Neuronal stem cell (in vitro differentiated cells): ENCODE results near the gene GABRQ.
"Not testable (repeated sequence)": the region's sequence is repeated elsewhere in the genome, so short reads cannot be mapped to it uniquely, and the experiment has no call there.

Experiments used
- DNase-seq: peaks from one replicate; pipeline ENCODE4 v3.0.0-alpha.2; 2013; ENCODE audit warnings: low spot score
- H2AFZ ChIP-seq: one replicate; pipeline ENCODE4 v1.6.1; 2013; ENCODE audit warnings: mild to moderate bottlenecking, low read length, inconsistent platforms
- H2AK5ac ChIP-seq: 2 replicates; pipeline ENCODE4 v1.6.1; 2013; ENCODE audit warnings: low read depth, mild to moderate bottlenecking, inconsistent platforms, low read length, moderate library complexity, mixed read lengths
- H2BK120ac ChIP-seq: 2 replicates; pipeline ENCODE4 v1.6.1; 2013; ENCODE audit warnings: low read depth, mild to moderate bottlenecking, inconsistent platforms, low read length, moderate library complexity, mixed read lengths
- H2BK12ac ChIP-seq: one replicate; pipeline ENCODE4 v1.6.1; 2013; ENCODE audit warnings: low read length, inconsistent platforms
- H2BK15ac ChIP-seq: 2 replicates; pipeline ENCODE4 v1.6.1; 2013; ENCODE audit warnings: mild to moderate bottlenecking, low read length, inconsistent platforms, mixed read lengths
- H2BK5ac ChIP-seq: one replicate; pipeline ENCODE4 v1.6.1; 2013; ENCODE audit warnings: inconsistent platforms, mild to moderate bottlenecking, low read length, moderate library complexity
- H3K14ac ChIP-seq: one replicate; pipeline ENCODE4 v1.6.1; 2013; ENCODE audit warnings: low read length, inconsistent platforms
- H3K18ac ChIP-seq: 2 replicates; pipeline ENCODE4 v1.6.1; 2013; ENCODE audit warnings: low read length, inconsistent platforms
- H3K23ac ChIP-seq: 2 replicates; pipeline ENCODE4 v1.6.1; 2013; ENCODE audit warnings: low read depth, mild to moderate bottlenecking, mixed read lengths, low read length, inconsistent platforms; ENCODE audit not compliant: poor library complexity
- H3K27ac ChIP-seq: replicated peaks from 3 replicates; pipeline ENCODE4 v1.5.1; 2013; ENCODE audit warnings: low read length, inconsistent platforms
- H3K27me3 ChIP-seq, 3 experiments: 2 replicates each; pipeline ENCODE4 v1.6.1; 2013; ENCODE audit warnings: low read length in 3 of 3, mild to moderate bottlenecking in 2 of 3, inconsistent platforms in 1 of 3, low read depth in 1 of 3, mixed read lengths in 1 of 3, moderate library complexity in 1 of 3; ENCODE audit not compliant: control insufficient read depth in 3 of 3, insufficient read depth in 3 of 3
- H3K36me3 ChIP-seq, 2 donors: replicated peaks in 1 of 2; 2 replicates each; pipeline ENCODE4 v1.6.1; 2013; ENCODE audit warnings: low read length in 2 of 2; ENCODE audit not compliant: control insufficient read depth in 2 of 2, insufficient read depth in 2 of 2
- H3K4ac ChIP-seq: 2 replicates; pipeline ENCODE4 v1.6.1; 2013; ENCODE audit warnings: inconsistent platforms, mild to moderate bottlenecking, low read length, moderate library complexity
- H3K4me1 ChIP-seq, 2 donors: 1 replicate in 1 of 2; 2 replicates in 1 of 2; pipeline ENCODE4 v1.6.1; 2013; ENCODE audit warnings: low read length in 2 of 2, low read depth in 1 of 2; ENCODE audit not compliant: control insufficient read depth in 2 of 2, insufficient read depth in 1 of 2
- H3K4me2 ChIP-seq: one replicate; pipeline ENCODE4 v1.6.1; 2013; ENCODE audit warnings: mild to moderate bottlenecking, low read length, inconsistent platforms; ENCODE audit not compliant: insufficient read depth, poor library complexity, severe bottlenecking
- H3K4me3 ChIP-seq, 2 donors: 2 replicates each; pipeline ENCODE4 v1.5.1; 2013; ENCODE audit warnings: low read length in 2 of 2, mild to moderate bottlenecking in 2 of 2, inconsistent platforms in 1 of 2, moderate library complexity in 1 of 2
- H3K79me1 ChIP-seq: one replicate; pipeline ENCODE4 v1.6.1; 2013; ENCODE audit warnings: low read depth, mild to moderate bottlenecking, inconsistent platforms, low read length, moderate library complexity
- H3K9ac ChIP-seq: one replicate; pipeline ENCODE4 v1.6.1; 2013; ENCODE audit warnings: mild to moderate bottlenecking, low read depth, low read length, inconsistent platforms; ENCODE audit not compliant: poor library complexity
- H3K9me3 ChIP-seq, 2 donors: replicated peaks in 1 of 2; 2 replicates each; pipeline versions ENCODE3 to v1.6.1; 2013; ENCODE audit warnings: low read length in 2 of 2, mild to moderate bottlenecking in 2 of 2, inconsistent platforms in 1 of 2, low read depth in 1 of 2, mixed read lengths in 1 of 2, moderate library complexity in 1 of 2; ENCODE audit not compliant: control insufficient read depth in 2 of 2, insufficient read depth in 1 of 2
- H4K8ac ChIP-seq: one replicate; pipeline ENCODE4 v1.6.1; 2013; ENCODE audit warnings: low read depth, mild to moderate bottlenecking, inconsistent platforms, low read length, moderate library complexity
- H4K91ac ChIP-seq: one replicate; pipeline ENCODE4 v1.6.1; 2013; ENCODE audit warnings: low read length, low read depth, mild to moderate bottlenecking, inconsistent platforms; ENCODE audit not compliant: poor library complexity
- WGBS, 2 donors: extraction: QIAGEN DNeasy Blood & Tissue Kit; methylation state at CpG; one replicate each; pipeline ENCODE4 v1.1.7; 2013; ENCODE audit warnings: missing lambda C conversion rate in 2 of 2, mixed read lengths in 1 of 2; ENCODE audit not compliant: insufficient read length in 2 of 2, insufficient replicate concordance in 1 of 2; ENCODE audit errors: extremely low coverage in 2 of 2; 5-methylcytosine and 5-hydroxymethylcytosine counted together

Gene GABRQ

DNA sequence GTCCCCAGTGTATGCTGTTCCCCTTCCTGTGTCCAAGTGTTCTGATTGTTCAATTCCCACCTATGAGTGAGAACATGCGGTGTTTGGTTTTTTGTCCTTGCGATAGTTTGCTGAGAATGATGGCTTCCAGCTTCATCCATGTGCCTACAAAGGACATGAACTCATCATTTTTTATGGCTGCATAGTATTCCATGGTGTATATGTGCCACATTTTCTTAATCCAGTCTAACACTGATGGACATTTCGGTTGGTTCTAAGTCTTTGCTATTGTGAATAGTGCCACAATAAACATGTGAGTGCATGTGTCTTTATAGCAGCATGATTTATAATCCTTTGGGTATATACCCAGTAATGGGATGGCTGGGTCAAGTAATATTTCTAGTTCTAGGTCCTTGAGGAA is 37.0 kb downstream of the GABRQ start:
- not testable (repeated sequence) for H3K23ac ChIP-seq, H3K4me3 ChIP-seq, H3K27ac ChIP-seq, H3K14ac ChIP-seq, H2AFZ ChIP-seq, H3K4me2 ChIP-seq, H4K8ac ChIP-seq, H3K18ac ChIP-seq, H2BK120ac ChIP-seq, H3K4me1 ChIP-seq, H3K4ac ChIP-seq, H3K79me1 ChIP-seq, DNase-seq, H4K91ac ChIP-seq, H3K9ac ChIP-seq, H3K9me3 ChIP-seq, H2BK15ac ChIP-seq, H2AK5ac ChIP-seq, H2BK12ac ChIP-seq, H3K27me3 ChIP-seq, H3K36me3 ChIP-seq, H2BK5ac ChIP-seq
- no CpG with 5 or more reads among the region's 3 CpGs for WGBS, 2 donors

DNA sequence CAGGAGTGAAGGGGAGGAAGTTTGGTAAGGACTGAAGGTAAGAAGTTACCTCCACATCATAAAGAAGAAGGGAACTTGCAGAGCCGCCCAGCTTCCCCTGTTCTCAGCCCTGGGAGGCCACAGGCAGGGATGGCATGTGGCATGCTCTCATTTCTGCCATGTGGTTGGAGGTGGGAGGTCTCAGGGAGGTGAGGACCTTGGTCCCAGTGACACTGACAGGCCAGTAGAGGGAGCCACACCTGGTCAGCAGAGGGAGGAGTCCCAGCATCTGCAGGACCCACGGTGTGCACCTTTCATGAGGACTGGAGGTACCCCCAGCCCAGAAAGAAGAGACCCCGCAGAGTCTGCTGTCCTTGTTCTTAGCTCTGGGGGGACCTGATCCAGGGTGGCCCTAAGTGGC is 43.3 kb downstream of the GABRQ start:
- not testable (repeated sequence) for DNase-seq, H3K79me1 ChIP-seq, H3K9me3 ChIP-seq, H2BK12ac ChIP-seq, H2AFZ ChIP-seq, H4K8ac ChIP-seq, H4K91ac ChIP-seq, H3K18ac ChIP-seq, H3K9ac ChIP-seq, H3K4me1 ChIP-seq, H3K36me3 ChIP-seq, H3K4ac ChIP-seq, H2AK5ac ChIP-seq, H3K27ac ChIP-seq, H3K14ac ChIP-seq, H3K4me2 ChIP-seq, H3K23ac ChIP-seq, H3K4me3 ChIP-seq, H2BK5ac ChIP-seq, H2BK120ac ChIP-seq, H3K27me3 ChIP-seq, H2BK15ac ChIP-seq
- no CpG with 5 or more reads among the region's 3 CpGs for WGBS, 2 donors

DNA sequence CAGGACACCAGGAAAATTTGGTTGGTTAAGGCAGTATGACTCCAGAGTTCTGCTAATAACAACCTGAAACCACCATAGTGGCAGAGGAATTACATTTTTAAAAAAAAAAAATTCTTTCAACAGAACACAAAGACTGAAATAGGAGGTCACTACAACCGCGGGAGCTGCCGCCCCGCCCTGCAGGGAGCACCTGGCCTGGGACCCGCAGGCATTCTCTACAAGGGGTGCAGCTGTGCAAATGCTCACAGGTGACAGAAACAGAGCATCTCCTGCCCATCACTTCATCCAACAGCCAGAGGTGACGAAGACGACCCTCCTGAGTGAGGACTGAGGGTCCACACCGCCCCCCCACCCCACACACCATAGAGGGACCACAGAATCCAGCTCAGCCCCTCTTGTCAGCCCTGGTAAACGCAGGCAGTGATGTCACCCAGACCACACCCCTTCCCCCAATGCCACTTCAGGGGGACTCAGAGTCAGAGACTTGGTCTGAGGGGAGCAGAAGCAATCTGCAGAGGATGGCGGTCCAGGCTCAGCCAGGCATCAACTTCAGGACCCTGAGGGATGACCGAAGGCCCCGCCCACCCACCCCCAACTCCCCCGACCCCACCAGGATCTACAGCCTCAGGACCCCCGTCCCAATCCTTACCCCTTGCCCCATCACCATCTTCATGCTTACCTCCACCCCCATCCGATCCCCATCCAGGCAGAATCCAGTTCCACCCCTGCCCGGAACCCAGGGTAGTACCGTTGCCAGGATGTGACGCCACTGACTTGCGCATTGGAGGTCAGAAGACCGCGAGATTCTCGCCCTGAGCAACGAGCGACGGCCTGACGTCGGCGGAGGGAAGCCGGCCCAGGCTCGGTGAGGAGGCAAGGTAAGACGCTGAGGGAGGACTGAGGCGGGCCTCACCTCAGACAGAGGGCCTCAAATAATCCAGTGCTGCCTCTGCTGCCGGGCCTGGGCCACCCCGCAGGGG is 60.5 kb downstream of the GABRQ start, which contains the start of gene MAGEA3:
Gene MAGEA3, plus strand, starts transcription at position 843 of the 980 bp plus-strand sequence. CDS start 2,039 bp downstream, outside the sequence.
- not testable (repeated sequence) for H3K14ac ChIP-seq, H2BK12ac ChIP-seq, H3K18ac ChIP-seq, H3K23ac ChIP-seq, H3K4me1 ChIP-seq, H2AK5ac ChIP-seq, H4K8ac ChIP-seq, H3K4me2 ChIP-seq, H2AFZ ChIP-seq, H3K4me3 ChIP-seq, H3K9me3 ChIP-seq, H4K91ac ChIP-seq, DNase-seq, H3K9ac ChIP-seq, H3K79me1 ChIP-seq, H3K27ac ChIP-seq, H2BK15ac ChIP-seq, H3K4ac ChIP-seq, H3K36me3 ChIP-seq, H2BK5ac ChIP-seq, H2BK120ac ChIP-seq, H3K27me3 ChIP-seq
- no CpG with 5 or more reads among the region's 34 CpGs for WGBS, 2 donors

DNA sequence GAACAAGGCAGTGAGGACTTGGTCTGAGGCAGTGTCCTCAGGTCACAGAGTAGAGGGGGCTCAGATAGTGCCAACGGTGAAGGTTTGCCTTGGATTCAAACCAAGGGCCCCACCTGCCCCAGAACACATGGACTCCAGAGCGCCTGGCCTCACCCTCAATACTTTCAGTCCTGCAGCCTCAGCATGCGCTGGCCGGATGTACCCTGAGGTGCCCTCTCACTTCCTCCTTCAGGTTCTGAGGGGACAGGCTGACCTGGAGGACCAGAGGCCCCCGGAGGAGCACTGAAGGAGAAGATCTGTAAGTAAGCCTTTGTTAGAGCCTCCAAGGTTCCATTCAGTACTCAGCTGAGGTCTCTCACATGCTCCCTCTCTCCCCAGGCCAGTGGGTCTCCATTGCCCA is 62.7 kb downstream of the GABRQ start:
- WGBS, 2 donors = no CpG with 5 or more reads among the region's 5 CpGs
- H3K9me3 ChIP-seq, H3K18ac ChIP-seq, H3K14ac ChIP-seq, H2BK5ac ChIP-seq, H2BK120ac ChIP-seq, H3K4me1 ChIP-seq, H3K4ac ChIP-seq, H3K27ac ChIP-seq, DNase-seq, H3K27me3 ChIP-seq, H3K4me3 ChIP-seq, H2BK12ac ChIP-seq, H3K4me2 ChIP-seq, H2BK15ac ChIP-seq, H3K36me3 ChIP-seq, H4K91ac ChIP-seq, H2AK5ac ChIP-seq, H4K8ac ChIP-seq, H2AFZ ChIP-seq, H3K23ac ChIP-seq, H3K9ac ChIP-seq, H3K79me1 ChIP-seq: not testable (repeated sequence)
